GM21528 (cell line): ENCODE results near the gene KDM4B.
"Not testable (repeated sequence)": the region's sequence is repeated elsewhere in the genome, so short reads cannot be mapped to it uniquely, and the experiment has no call there.

Experiments used
- ATAC-seq: cut with Tn5 transposase; IDR thresholded peaks from one replicate; pipeline ENCODE4 v1.9.1; 2021; ENCODE audit warnings: mild to moderate bottlenecking, moderate library complexity; ENCODE audit not compliant: unreplicated experiment, low FRiP score

Gene KDM4B

GRCh38 chr19:5006821-5007220, 37.9 kb downstream of the KDM4B start:
- ATAC-seq, result no peak

- ATAC-seq, result no peak
Observed at GRCh38 chr19:5011476-5012238, 42.7 kb downstream of the KDM4B start.

- ATAC-seq, result no peak
Observed at GRCh38 chr19:5012688-5013457, 44.0 kb downstream of the KDM4B start.

GRCh38 chr19:5013761-5014160, 44.8 kb downstream of the KDM4B start:
- ATAC-seq, result no peak

- ATAC-seq, result no peak
Observed at GRCh38 chr19:5014941-5015340, 46.0 kb downstream of the KDM4B start.

- no peak for ATAC-seq
Observed at GRCh38 chr19:5016268-5016667, 47.4 kb downstream of the KDM4B start.

- no peak for ATAC-seq
Observed at GRCh38 chr19:5016781-5017180, 47.9 kb downstream of the KDM4B start.

GRCh38 chr19:5017235-5017634, 48.3 kb downstream of the KDM4B start:
- ATAC-seq, result no peak

- ATAC-seq, result no peak
Observed at GRCh38 chr19:5018224-5019015, 49.5 kb downstream of the KDM4B start.

GRCh38 chr19:5020368-5020767, 51.5 kb downstream of the KDM4B start:
- no peak for ATAC-seq

- ATAC-seq, result no peak
Observed at GRCh38 chr19:5021046-5021445, 52.1 kb downstream of the KDM4B start.

GRCh38 chr19:5022066-5022860, 53.4 kb downstream of the KDM4B start:
- no peak for ATAC-seq

GRCh38 chr19:5023128-5023571, 54.2 kb downstream of the KDM4B start:
- no peak for ATAC-seq

GRCh38 chr19:5024282-5024681, 55.4 kb downstream of the KDM4B start:
- ATAC-seq, result no peak

GRCh38 chr19:5025027-5025426, 56.1 kb downstream of the KDM4B start:
- ATAC-seq, result no peak

GRCh38 chr19:5026706-5027273, 57.9 kb downstream of the KDM4B start:
- no peak for ATAC-seq

- ATAC-seq, result no peak
Observed at GRCh38 chr19:5028229-5028886, 59.4 kb downstream of the KDM4B start.

- not testable (repeated sequence) for ATAC-seq
Observed at GRCh38 chr19:5029596-5029995, 60.7 kb downstream of the KDM4B start.

- no peak for ATAC-seq
Observed at GRCh38 chr19:5030136-5030820, 61.4 kb downstream of the KDM4B start.
